Activated naive CD8-positive, alpha-beta T cell treated with anti-CD3 and anti-CD28 coated beads for 36 hours (primary cell): ENCODE data around the gene MAB21L4. TPM values are rescaled to one million over a fixed set of nuclear protein-coding genes. Genes with fewer than 3 reads are reported as not detected.

ENCODE experiments used
- DNase-seq: peaks from one replicate; pipeline ENCODE4 v3.0.0; 2021
- H3K27ac Mint-ChIP-seq: one replicate; pipeline ENCODE4 v1.8.0; 2022; ENCODE audit warnings: mild to moderate bottlenecking, moderate library complexity, mixed read lengths
- H3K27me3 Mint-ChIP-seq: one replicate; pipeline ENCODE4 v1.8.0; 2022; ENCODE audit warnings: mild to moderate bottlenecking, mixed read lengths
- H3K36me3 Mint-ChIP-seq: one replicate; pipeline ENCODE4 v1.8.0; 2021; ENCODE audit warnings: mild to moderate bottlenecking, mixed read lengths
- H3K4me1 Mint-ChIP-seq: one replicate; pipeline ENCODE4 v1.8.0; 2021; ENCODE audit warnings: mixed read lengths
- H3K4me3 Mint-ChIP-seq: one replicate; pipeline ENCODE4 v1.8.0; 2022; ENCODE audit warnings: mild to moderate bottlenecking, moderate library complexity, mixed read lengths
- H3K9me3 Mint-ChIP-seq: one replicate; pipeline ENCODE4 v1.8.0; 2022; ENCODE audit warnings: mixed read lengths
- total RNA-seq, 2 experiments: library from RNA; stranded (reverse); gene quantifications; one replicate each; pipeline ENCODE4 v1.2.3, GENCODE V29; 2021

MAB21L4 gene
- total RNA-seq, 2 experiments from 2014 or later = not detected

- Mint-ChIP-seq H3K4me3 (no peak overlapping the region), H3K4me1 (no peaks in the 10 kb centered on the region), H3K27ac (no peak overlapping the region), H3K36me3 (no peaks in the 10 kb centered on the region), H3K9me3 (no peaks in the 10 kb centered on the region), H3K27me3 (peaks cover 15% of the 10 kb centered on the region)
- peak; percentile 1 for DNase-seq
Observed at GRCh38 chr2:240918258-240919091, 22.5 kb upstream of the MAB21L4 start.

- DNase-seq = peak; percentile 0
- H3K4me3 Mint-ChIP-seq = no peak overlapping the region
- H3K4me1 Mint-ChIP-seq = no peaks in the 10 kb centered on the region
- H3K27ac Mint-ChIP-seq = no peak overlapping the region
- no peaks in the 10 kb centered on the region for H3K9me3 Mint-ChIP-seq
- peaks cover 22% of the 10 kb centered on the region for H3K27me3 Mint-ChIP-seq
- no peaks in the 10 kb centered on the region for H3K36me3 Mint-ChIP-seq
Observed at GRCh38 chr2:240917684-240918257, 21.8 kb upstream of the MAB21L4 start.

DNA sequence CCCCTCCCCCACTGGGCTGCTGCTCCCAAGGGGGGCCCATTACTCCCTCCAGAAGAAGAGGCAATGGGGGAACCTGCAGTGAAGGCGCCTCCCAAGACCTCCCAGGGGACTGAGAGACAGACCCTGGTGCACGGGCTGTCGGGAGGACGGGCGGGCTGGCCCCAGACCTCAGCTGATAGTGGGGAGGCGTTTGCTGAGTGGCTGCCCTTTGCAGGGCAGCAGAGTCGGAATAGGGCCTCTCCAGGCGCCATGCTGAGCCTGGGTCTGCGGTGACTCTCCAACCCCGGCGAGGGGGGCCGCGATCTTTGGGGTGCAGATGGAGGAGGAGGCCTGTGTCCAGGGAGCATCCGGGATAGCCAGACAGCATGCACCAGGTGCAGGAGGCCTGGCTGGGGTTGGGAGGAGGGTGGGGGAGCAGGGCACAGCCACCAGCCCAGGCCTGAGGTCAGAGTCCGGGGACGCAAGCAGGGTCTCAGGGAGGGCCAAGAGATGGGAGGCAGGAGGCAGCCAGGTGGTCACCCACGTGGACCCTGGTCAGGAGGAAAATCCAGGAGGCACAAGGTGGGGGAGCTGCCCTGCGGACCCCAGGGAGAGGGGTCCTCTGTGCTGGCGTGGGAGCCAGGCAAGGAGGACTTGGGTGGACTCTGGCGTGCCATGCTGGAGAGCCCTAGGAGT lies 21.2 kb upstream of the MAB21L4 start:
- no peaks in the 10 kb centered on the region for H3K9me3 Mint-ChIP-seq
- no peak overlapping the region for H3K27ac Mint-ChIP-seq
- no peaks in the 10 kb centered on the region for H3K4me1 Mint-ChIP-seq
- no peaks in the 10 kb centered on the region for H3K36me3 Mint-ChIP-seq
- peaks cover 28% of the 10 kb centered on the region for H3K27me3 Mint-ChIP-seq
- DNase-seq = no peak
- no peak overlapping the region for H3K4me3 Mint-ChIP-seq

DNA sequence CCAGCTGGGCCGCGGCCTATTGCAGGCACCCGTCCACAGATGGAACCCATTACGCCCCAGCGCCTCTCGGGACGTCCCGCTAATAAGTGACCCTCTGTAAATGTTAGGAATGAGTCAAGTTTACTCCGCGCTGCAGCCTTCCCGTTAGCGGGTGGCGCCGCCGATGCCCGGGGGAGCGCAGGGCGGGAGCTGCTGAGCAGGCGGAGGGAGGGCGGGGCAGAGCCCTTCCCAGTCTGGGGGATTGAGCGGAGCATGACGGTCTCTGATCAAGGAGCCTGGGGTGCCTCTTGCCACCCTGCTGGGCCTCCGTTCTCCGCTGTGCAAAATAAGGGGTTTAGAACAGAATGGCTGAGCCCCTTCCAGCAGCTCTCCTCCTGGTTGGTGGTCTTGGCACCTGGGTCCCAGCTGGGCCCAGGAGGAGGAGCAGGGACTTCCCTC lies 20.6 kb upstream of the MAB21L4 start:
- H3K27me3 Mint-ChIP-seq = peaks cover 33% of the 10 kb centered on the region
- H3K27ac Mint-ChIP-seq = no peak overlapping the region
- H3K36me3 Mint-ChIP-seq = no peaks in the 10 kb centered on the region
- H3K4me1 Mint-ChIP-seq = no peaks in the 10 kb centered on the region
- no peak for DNase-seq
- H3K9me3 Mint-ChIP-seq = no peaks in the 10 kb centered on the region
- no peak overlapping the region for H3K4me3 Mint-ChIP-seq

- peaks cover 37% of the 10 kb centered on the region for H3K27me3 Mint-ChIP-seq
- H3K9me3 Mint-ChIP-seq = no peaks in the 10 kb centered on the region
- no peaks in the 10 kb centered on the region for H3K36me3 Mint-ChIP-seq
- DNase-seq = no peak
- no peak overlapping the region for H3K27ac Mint-ChIP-seq
- no peak overlapping the region for H3K4me3 Mint-ChIP-seq
- no peaks in the 10 kb centered on the region for H3K4me1 Mint-ChIP-seq
Observed at GRCh38 chr2:240915526-240916341, 19.8 kb upstream of the MAB21L4 start.

DNA sequence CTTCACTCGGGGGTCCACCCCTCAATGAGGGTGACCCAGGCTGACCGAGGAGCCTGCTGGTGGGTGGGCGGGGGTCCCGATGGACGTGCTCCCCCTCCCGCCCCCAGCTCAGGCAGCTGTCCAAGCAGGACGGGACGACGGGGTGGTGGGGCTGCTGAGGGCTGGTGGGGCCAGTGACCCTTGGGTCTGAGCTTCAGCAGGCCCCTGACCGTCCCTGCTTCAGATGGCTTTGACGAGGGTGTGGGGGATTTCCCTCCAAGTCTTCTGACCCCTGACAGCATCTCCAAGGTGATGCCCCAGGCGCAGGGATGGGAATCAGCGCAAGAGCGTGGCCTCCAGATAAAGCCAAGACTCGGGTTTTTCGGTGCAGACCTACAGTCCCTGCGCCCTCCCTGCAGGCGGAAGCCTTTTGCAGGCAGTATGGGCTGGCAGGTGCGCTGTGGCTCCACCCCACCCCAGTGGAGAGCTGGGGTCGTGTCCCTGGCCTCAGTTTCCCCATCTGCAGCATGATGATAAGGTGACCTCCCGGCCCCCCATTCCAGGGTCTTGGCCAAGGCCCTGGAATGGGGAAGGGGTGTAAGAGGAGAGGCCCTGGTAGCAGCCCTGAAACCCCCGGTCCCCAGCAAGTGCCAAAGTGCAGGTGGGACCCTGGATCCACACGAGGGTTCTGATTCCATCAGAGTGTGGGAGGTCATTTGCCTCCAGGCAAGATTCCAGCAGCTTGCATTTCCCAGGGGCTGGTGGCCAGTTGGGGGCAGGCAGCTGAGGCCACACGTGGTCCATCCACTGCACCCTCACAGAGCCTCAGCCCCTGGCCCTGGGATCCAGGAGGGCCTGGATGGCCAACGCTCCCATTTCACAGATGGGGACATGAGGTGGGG lies 18.9 kb upstream of the MAB21L4 start:
- no peak overlapping the region for H3K27ac Mint-ChIP-seq
- no peaks in the 10 kb centered on the region for H3K9me3 Mint-ChIP-seq
- no peaks in the 10 kb centered on the region for H3K4me1 Mint-ChIP-seq
- H3K4me3 Mint-ChIP-seq = no peak overlapping the region
- no peaks in the 10 kb centered on the region for H3K36me3 Mint-ChIP-seq
- DNase-seq = no peak
- H3K27me3 Mint-ChIP-seq = peaks cover 37% of the 10 kb centered on the region

DNA sequence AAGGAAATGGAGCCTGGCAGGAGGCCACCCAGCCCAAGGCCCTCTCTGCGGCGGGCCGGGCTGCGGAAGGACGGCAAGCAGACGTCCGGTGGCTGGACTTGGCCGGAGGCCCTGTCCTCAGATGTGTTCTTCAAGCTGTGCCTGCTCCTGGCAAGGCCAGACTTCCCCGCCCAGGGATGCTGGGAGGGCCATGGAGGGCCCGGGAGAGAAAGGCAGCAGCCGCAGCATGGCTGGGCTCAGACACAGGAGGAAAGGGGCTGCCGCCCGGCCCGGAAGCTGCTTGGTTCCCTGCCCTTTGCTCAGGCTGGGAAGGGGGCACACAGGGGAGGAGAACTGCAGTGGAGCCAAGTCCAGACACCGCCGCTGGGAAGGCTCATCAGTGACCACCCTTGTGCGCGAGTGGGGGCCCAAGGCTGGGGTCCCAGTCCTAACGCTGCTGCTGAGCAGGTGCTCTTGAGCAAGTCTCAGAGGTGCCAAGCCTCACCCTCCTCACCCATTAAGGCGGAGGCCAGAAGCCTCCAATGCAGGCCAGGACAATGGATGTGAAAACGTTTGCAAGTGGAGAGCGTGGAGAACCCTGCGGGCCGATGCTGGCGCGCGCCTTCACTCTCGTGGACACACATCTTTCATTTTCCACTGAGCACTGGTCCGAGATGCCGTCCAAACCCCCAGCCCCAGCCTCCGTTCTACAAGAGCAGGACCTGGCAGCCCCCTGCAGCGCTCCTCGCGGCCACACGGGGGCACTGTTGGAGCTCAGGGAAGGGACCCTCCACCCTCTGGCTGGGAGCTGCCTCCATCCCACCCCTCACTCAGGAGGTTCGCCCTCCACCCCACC lies 18.1 kb upstream of the MAB21L4 start:
- H3K9me3 Mint-ChIP-seq = no peaks in the 10 kb centered on the region
- DNase-seq = peak; percentile 66
- H3K4me1 Mint-ChIP-seq = no peaks in the 10 kb centered on the region
- no peak overlapping the region for H3K4me3 Mint-ChIP-seq
- H3K27ac Mint-ChIP-seq = no peak overlapping the region
- no peaks in the 10 kb centered on the region for H3K36me3 Mint-ChIP-seq
- H3K27me3 Mint-ChIP-seq = peaks cover 37% of the 10 kb centered on the region

DNA sequence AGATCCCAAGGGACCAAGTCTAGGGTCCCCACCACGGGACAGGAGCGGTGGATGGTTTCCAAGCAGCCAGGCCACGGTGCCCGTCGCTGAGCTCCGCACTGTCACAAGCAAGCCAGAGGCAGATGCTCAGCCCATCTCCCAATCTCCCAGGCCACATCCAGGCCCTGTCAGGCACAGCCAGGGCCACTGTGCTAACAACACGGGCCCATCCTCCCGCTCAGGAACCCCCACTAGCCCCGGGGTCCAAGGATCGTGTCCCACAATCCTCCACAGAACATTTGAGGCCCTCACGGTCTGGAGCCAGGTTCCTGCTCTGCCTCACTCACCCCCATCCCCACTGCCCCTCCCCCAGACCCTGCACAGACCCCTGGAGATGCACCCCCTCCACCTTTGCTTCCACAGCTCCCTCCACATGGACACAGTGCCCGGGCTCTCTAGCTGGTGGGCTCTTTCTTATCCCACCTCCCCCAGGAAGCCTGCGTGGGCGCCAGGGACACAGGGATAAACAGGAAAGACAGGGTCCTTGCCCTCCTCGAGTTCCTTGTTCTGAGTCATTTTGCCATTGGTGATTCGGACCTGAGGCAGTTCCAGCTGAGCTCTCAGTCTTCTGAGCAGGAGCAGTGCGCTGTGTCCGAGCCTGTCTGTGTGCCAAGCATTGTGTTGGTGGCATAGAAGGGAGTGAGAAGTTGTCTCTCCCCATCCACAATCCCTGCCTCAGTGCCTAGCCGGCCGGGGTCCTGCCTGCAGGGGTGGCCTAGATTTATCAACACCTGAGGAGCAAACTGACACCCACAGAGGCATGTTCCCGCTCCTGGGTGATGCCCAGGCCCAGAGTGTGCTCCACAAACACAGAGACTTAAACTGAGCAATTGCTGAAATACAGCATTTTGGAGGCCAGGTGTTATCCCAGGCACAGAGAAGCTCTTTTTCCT lies 17.2 kb upstream of the MAB21L4 start:
- no peaks in the 10 kb centered on the region for H3K4me1 Mint-ChIP-seq
- no peaks in the 10 kb centered on the region for H3K36me3 Mint-ChIP-seq
- peaks cover 37% of the 10 kb centered on the region for H3K27me3 Mint-ChIP-seq
- no peaks in the 10 kb centered on the region for H3K9me3 Mint-ChIP-seq
- no peak for DNase-seq
- no peak overlapping the region for H3K4me3 Mint-ChIP-seq
- no peak overlapping the region for H3K27ac Mint-ChIP-seq

- Mint-ChIP-seq H3K36me3 (no peaks in the 10 kb centered on the region), H3K27me3 (peaks cover 32% of the 10 kb centered on the region), H3K4me1 (no peaks in the 10 kb centered on the region), H3K9me3 (no peaks in the 10 kb centered on the region), H3K4me3 (no peak overlapping the region), H3K27ac (no peak overlapping the region)
- no peak for DNase-seq
Observed at GRCh38 chr2:240911641-240912265, 15.8 kb upstream of the MAB21L4 start.

DNA sequence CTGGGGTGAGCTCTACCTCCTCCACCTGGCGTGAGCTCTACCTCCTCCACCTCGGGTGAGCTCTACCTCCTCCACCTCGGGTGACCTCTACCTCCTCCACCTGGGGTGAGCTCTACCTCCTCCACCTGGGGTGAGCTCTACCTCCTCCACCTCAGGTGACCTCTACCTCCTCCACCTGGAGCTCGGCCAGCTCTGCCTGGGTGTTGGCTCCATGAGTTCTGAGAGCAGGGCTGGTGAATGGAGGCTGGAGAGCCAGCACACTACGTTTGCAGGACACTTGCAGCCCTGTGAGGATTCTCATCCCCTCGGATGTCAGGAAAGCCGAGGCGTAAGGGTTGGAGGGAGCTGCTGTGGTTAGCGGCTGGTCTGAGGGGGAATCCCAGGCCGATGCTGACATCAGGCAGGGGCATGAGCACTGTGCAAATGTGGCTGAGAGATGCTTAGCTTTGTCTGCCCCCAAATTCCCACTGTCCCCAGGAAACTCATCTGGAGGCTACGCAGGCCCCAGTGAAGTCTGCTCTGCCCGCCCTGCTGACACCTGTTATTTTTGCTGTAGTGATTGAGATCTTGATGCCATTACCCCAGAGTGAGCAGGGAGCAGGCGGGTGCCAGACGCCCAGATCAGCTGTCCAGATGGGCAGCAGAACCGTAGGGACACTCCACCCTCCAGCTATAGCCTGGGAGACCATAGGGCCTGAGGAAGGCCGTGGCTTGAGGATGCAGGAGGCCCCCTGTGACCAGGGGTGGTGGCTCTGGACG lies 13.4 kb upstream of the MAB21L4 start:
- Mint-ChIP-seq H3K27me3 (peaks cover 22% of the 10 kb centered on the region), H3K9me3 (no peaks in the 10 kb centered on the region), H3K27ac (no peak overlapping the region), H3K36me3 (no peaks in the 10 kb centered on the region), H3K4me1 (no peaks in the 10 kb centered on the region), H3K4me3 (no peak overlapping the region)
- no peak for DNase-seq

DNA sequence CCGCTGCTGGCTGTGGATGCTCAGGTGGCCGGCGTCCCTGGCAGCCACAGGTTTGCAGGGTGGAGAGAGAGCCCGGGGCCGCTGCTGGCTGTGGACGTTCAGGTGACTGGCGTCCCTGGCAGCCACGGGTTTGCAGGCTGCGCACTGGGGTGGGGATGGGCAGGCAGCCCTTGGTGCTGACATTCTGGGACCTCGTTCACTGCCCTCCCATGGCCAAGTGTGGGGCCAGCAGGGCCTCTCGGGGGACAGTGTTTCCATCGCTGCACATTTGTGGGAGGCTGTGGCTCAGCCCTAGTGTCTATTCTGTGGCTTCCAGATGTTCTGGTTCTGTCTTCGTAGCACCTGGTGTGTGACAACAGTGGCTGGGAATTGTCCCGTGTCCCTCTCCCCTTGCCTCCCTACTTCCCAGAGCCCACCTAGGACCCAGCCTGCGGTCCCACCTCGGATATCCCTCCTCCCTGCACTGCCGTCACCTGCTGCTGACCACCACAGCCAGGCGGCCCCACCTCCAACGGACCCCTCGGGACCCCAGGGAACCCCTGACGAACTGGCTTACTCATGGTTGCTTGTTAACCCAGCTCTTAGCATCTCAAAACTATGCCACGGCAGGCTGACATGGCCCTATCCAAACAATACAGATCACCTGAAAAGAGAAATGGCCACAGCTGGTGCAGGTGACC lies 11.1 kb upstream of the MAB21L4 start:
- H3K27ac Mint-ChIP-seq = no peak overlapping the region
- no peaks in the 10 kb centered on the region for H3K4me1 Mint-ChIP-seq

More for the DNA sequence above, 11.1 kb upstream of the MAB21L4 start:
- no peaks in the 10 kb centered on the region for H3K36me3 Mint-ChIP-seq
- no peak for DNase-seq
- peaks cover 8% of the 10 kb centered on the region for H3K27me3 Mint-ChIP-seq
- H3K9me3 Mint-ChIP-seq = no peaks in the 10 kb centered on the region
- no peak overlapping the region for H3K4me3 Mint-ChIP-seq
